ENCODE data around the gene ANO2. TPM values are rescaled to one million over a fixed set of nuclear protein-coding genes. Genes with fewer than 3 reads are reported as not detected.

Gene ANO2
- total RNA-seq, 1 experiment from 2014 or later = not detected

DNA sequence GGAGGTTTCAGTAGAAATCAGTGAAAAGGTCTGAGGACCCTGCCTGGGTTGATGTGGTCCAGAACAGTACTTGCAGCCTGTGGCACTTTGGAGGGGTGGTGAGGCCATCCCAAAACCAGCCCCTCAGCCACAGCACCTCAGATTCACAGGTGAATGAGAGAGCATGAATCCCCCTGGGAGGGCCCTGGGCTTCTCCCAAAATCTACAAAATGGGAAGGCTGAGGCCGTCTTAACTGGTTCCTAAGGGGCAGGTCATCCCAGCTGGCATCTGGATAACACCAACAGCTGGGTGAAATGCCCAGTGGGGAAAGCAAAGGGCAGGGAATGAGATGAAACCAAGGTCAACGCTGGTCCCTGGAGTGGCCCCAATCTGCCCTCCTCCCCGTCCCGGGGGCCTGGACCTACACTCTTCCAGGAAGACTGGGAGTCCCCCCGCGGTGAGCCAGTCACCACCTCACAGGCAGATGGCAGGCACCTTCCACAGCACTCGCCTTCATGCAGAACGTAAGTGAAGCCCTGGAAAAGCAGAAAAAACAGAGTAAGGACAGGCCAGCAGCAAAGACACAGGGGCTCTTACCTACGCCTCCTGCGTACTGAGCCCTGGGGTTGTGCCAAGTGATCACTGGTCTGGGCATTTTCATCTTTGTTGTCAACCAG is 26.3 kb upstream of the ANO2 start:
- H3K36me3 ChIP-seq = no peaks in the 10 kb centered on the region
- H3K4me1 ChIP-seq (replicated peaks) = no peaks in the 10 kb centered on the region; the same call in 1 of the 2 replicates
- H3K9me3 ChIP-seq (replicated peaks) = no peaks in the 10 kb centered on the region
- H3K4me3 ChIP-seq = no peak overlapping the region
- 0 out of 2 replicates have a peak, but pooled peaks cover 7% of the 10 kb centered on the region for H3K27me3 ChIP-seq (replicated peaks)
- no peak for DNase-seq (ENCODE audit: low read depth in 1 of 2, low spot score in 2 of 2)
- H3K27ac ChIP-seq = no peak overlapping the region

DNA sequence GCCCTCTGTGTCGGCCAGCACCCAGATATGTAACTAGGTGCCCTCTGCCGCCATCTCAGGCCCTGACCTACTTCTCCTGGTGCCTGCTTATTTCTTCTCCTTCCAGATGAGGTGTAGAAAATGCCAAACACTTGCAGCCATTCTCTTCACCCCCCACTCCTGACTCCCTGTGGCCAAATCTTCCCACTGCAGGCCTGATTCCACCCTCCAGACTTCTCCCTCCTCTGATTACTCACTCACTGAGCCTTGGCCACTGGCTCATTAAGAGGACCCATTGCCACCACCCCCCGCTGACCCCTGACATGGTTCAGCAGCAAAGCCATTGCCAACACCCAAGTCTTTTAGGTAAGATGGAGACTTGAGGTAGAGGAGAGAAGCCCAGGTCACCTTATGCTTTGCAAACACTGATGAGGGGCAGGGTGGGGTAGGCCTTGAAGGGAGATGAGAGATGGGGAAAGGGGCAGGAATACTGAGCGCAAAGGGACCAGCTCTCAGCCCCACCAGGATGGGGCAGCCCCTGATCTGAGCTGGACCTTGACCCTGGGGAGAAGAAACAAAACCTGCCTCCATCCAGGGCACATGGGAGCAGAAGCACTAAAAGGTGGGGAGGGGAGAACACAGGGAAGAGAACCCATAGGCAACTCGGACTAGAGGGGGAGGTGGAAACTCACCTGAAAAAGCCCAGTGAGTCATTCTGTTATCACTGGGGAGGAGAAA is 25.1 kb upstream of the ANO2 start:
- Histone ChIP-seq H3K27ac (no peak overlapping the region), H3K9me3 (replicated peaks) (no peaks in the 10 kb centered on the region), H3K4me3 (no peak overlapping the region), H3K36me3 (no peaks in the 10 kb centered on the region), H3K27me3 (replicated peaks) (peaks cover 3% of the 10 kb centered on the region; the same call in 1 of the 2 replicates), H3K4me1 (replicated peaks) (no peaks in the 10 kb centered on the region; the same call in 1 of the 2 replicates)
- DNase-seq (ENCODE audit: low read depth in 1 of 2, low spot score in 2 of 2) = no peak

DNA sequence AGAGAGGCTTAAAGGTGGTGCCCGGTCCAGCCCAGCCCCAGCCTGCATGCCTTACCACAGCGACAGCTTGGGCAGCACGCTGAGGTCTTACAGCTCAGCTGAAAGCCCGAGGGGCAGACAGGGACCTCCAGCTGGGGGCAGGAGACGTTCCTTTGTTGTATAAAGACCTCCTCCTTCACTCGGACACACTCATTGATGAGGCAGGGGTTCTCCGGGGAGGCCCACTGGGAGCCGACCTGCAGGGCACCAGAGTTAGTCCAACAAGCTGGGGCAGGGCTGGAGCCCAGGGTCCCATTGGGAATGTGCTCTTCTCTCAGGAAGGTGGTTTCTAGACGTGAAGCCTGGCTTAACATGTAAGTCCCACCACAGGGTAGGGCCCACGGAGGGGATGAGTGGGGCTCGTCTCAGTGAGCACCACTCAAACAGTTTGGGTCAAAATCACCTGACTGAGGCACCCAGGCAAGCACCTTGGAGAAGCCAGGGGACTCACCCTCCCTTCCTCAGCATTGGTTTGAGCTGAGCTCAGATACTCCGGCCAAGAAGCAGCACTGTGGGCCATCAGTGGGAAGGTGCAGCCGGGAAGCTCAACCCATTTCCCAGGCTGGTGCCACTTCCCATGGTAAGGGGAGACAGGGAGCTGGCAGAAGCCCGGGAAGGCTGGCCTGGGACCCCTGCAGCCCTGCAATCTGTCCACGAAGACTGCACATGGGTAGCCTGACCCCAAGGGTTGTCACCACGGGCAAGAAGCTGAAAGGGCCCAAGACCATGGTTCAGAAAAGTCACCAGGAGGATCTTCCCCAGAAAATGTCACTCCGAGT is 24.3 kb upstream of the ANO2 start:
- no peaks in the 10 kb centered on the region for H3K9me3 ChIP-seq (replicated peaks)
- DNase-seq (ENCODE audit: low read depth in 1 of 2, low spot score in 2 of 2) = no peak
- H3K4me3 ChIP-seq = no peak overlapping the region
- no peaks in the 10 kb centered on the region; the same call in 1 of the 2 replicates for H3K4me1 ChIP-seq (replicated peaks)
- no peaks in the 10 kb centered on the region; the same call in 1 of the 2 replicates for H3K27me3 ChIP-seq (replicated peaks)
- no peak overlapping the region for H3K27ac ChIP-seq
- no peaks in the 10 kb centered on the region for H3K36me3 ChIP-seq

DNA sequence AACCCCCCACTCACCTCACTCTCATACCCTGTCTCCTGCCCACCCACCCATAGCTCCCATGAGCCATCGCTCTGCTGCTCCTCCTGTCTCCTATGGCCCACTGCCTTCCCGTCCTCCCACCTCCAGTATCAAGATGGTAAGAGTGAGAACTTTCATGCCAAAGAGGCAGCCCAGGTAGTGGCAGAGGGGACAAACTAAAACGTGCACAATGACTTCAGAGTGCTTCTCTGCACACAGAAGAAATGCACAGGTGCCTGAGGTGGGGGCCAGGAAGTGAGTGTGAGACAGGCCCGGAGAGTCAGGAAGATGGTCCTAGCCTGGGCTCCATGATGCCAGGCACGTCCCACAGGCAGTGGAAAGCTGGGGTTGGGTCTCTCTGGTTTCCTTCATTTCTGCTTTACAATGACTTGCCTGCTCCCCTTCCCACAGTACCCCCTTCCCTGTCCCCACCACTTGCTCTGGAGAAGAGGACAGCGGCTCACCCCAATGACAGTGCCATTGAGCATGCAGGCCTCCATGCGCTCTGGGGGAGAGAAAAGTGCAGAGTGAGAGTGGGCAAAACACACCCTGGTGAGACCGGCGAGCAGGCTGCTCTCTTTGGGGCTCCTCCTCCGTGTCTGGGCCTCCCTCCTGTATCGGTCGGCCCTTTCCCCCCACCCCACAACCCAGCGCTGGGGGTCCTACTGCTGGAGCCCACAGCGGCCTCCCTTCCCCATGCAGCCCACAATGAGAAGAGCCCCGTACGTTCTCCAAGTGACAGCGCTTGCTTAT is 22.8 kb upstream of the ANO2 start:
- no peaks in the 10 kb centered on the region for H3K36me3 ChIP-seq
- H3K27me3 ChIP-seq (replicated peaks) = no peaks in the 10 kb centered on the region; the same call in 1 of the 2 replicates
- H3K27ac ChIP-seq = no peak overlapping the region
- no peaks in the 10 kb centered on the region; the same call in 1 of the 2 replicates for H3K4me1 ChIP-seq (replicated peaks)
- no peak for DNase-seq (ENCODE audit: low read depth in 1 of 2, low spot score in 2 of 2)
- H3K4me3 ChIP-seq = no peak overlapping the region
- H3K9me3 ChIP-seq (replicated peaks) = no peaks in the 10 kb centered on the region

DNA sequence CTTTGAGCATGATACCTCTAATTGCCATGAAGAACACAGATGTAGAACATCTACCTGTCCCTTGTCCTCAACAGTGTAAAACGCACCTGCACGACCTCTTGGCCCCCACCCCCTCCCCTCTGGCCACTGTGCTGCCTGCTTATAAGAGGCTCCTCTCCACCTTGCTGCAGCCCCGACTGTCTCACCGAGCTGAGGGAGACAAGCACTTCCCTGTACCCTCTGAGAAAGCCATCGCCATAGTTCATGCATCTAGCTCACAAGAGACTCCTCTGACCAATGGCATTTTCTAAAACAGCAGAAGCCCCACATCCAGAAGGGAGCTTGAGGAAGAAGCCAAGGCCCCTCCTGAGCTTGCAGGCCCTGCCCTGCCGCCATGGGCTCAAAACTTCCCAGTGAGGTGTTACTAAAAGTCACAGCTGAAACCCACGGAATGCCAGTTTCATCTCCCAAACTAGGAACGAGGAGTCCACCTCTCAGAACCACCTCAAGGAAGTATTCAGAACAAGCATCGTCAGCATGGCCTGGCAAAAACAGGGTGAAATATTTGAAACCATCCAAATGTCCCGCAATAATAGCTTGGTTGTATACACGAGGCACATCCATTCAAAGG is 21.5 kb upstream of the ANO2 start:
- no peak for DNase-seq (ENCODE audit: low read depth in 1 of 2, low spot score in 2 of 2)
- H3K4me3 ChIP-seq = no peak overlapping the region
- no peak overlapping the region for H3K27ac ChIP-seq
- H3K27me3 ChIP-seq (replicated peaks) = no peaks in the 10 kb centered on the region; the same call in 1 of the 2 replicates
- H3K4me1 ChIP-seq (replicated peaks) = no peaks in the 10 kb centered on the region; the same call in 1 of the 2 replicates
- H3K9me3 ChIP-seq (replicated peaks) = no peaks in the 10 kb centered on the region
- no peaks in the 10 kb centered on the region for H3K36me3 ChIP-seq

DNA sequence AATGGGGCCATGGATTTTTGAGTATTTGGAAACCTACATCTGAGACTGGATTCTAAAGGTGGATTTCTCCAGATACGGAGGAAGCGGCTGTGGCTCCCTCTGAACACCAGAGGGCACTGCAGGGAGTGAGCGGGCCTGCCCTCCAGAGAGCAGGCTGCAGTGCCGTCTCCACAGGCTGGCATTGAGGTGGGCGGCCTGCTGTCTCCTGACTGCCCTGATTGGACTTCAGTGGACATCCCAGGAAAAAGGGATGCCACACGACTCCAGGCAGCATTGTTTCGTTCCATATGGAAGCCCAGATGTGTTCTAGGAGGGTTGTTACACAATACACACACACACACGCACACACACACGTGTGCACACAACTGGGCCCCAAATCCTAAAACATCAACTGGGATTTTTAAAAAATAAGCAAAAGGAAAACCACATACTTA is 20.9 kb upstream of the ANO2 start:
- Histone ChIP-seq H3K4me1 (replicated peaks) (no peaks in the 10 kb centered on the region), H3K36me3 (no peaks in the 10 kb centered on the region), H3K9me3 (replicated peaks) (no peaks in the 10 kb centered on the region), H3K4me3 (no peak overlapping the region), H3K27me3 (replicated peaks) (no peaks in the 10 kb centered on the region; the same call in 1 of the 2 replicates), H3K27ac (no peak overlapping the region)
- DNase-seq (ENCODE audit: low read depth in 1 of 2, low spot score in 2 of 2) = peak; percentile 35 to 65

DNA sequence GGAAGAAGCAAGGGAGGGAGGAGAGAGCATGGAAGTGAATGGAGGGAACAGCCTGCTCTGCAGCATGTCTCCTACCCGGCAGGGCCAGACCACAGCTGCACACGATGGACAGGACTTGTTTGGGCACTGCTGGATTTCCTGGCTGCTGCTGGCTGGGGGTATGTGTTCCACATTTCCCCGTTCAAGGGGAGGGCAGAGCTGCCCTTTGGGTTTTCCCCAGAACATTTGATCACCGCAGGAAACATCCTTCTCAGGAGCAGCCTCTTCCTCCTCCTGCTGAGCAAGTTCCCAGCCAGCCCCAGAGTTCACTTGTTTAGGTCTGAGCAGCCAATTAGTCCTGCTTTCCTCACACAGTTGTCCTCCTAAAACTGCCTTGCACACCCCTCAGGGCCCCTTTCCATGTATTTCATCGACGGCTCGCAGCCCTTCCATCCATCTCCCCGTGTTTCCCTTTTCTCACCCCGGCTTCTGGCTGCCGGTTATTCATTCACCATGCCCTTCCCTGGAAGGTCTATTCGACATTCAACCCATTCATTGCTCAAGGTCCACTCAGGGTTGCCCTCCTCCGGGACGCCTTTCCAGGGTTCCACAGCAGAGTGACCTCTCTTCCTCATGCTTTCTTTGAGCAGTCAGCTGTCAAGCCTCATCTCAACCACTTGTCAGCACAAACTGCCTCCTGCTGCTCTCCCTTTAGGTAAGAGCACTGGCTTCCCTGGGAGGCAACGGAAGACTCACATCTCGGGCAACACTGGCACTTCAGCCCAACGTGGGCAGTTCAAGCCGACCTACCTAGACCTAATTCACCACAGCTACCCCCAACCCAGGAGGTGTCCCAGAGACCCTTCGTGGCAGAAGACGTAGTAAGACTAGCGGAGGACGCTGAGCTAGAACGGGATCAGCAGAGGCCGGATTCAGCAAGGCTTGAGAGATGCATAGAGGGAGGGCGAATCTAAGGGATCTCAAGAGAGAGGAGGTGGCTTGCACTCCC is 20.1 kb upstream of the ANO2 start:
- Histone ChIP-seq H3K36me3 (no peaks in the 10 kb centered on the region), H3K4me3 (no peak overlapping the region), H3K4me1 (replicated peaks) (no peaks in the 10 kb centered on the region), H3K9me3 (replicated peaks) (no peaks in the 10 kb centered on the region), H3K27me3 (replicated peaks) (no peaks in the 10 kb centered on the region; the same call in 1 of the 2 replicates), H3K27ac (no peak overlapping the region)
- DNase-seq (ENCODE audit: low read depth in 1 of 2, low spot score in 2 of 2) = no peak

DNA sequence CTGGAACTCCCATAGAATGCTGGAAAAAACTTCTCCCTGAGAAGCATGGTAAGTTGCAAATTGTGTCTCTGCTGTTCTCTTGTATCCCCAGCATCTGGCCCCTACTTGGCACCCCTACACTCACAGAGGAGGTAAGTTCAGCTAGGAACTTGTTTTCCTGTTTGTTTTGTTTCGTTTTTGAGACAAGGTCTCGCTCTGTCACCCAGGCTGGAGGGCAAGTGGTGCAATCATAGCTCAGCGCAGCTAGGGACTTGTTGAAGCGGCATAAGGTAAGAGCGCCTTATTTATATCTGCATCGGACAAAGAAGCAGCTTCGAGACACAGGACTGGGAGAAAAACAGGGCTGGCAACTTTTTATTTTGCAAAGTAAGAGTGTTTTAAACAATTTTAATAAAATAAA is 18.5 kb upstream of the ANO2 start:
- no peaks in the 10 kb centered on the region; the same call in 1 of the 2 replicates for H3K27me3 ChIP-seq (replicated peaks)
- no peaks in the 10 kb centered on the region for H3K36me3 ChIP-seq
- H3K4me3 ChIP-seq = no peak overlapping the region
- peak in 1 of 2 experiments; percentile 14 for DNase-seq (ENCODE audit: low read depth in 1 of 2, low spot score in 2 of 2)
- H3K27ac ChIP-seq = no peak overlapping the region
- no peaks in the 10 kb centered on the region for H3K9me3 ChIP-seq (replicated peaks)
- no peaks in the 10 kb centered on the region for H3K4me1 ChIP-seq (replicated peaks)

DNA sequence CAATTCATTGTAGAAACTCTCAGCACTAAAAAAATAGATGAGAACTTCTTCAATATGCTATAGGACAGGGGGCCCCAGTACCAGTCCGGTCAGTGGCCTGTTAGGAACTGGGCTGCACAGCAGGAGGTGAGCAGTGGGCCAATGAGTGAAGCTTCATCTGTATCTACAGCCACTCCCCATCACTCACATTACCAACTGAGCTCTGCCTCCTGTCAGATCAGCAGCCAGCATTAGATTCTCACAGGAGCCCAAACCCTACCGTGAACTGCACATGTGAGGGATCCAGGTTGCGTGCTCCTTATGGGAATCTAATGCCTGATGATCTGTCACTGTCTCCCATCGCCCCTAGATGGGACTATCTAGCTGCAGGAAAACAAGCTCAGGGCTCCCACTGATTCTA is 15.7 kb upstream of the ANO2 start:
- H3K4me3 ChIP-seq = no peak overlapping the region
- peak in 1 of 2 experiments; percentile 23 for DNase-seq (ENCODE audit: low read depth in 1 of 2, low spot score in 2 of 2)

DNA sequence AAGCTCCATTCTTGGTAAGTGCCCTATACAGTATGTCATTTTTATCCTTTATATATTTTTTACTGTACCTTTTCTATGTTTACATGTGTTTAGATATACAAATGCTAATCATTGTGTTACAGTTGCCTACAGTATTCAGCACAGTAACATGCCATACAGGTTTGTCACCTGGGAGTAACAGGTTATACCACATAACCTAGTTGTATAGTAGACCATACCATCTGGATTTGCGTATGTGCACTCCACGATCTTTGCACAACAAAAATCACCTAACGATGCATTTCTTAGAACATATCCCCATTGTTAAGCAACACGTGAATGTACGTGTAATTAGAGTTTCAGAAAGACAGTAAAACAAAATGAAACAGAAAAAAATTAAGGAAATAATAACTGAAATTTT is 11.9 kb upstream of the ANO2 start:
- no peak overlapping the region for H3K27ac ChIP-seq
- DNase-seq (ENCODE audit: low read depth in 1 of 2, low spot score in 2 of 2) = no peak
- H3K36me3 ChIP-seq = no peaks in the 10 kb centered on the region
- H3K27me3 ChIP-seq (replicated peaks) = peaks cover 14% of the 10 kb centered on the region
- H3K4me3 ChIP-seq = no peak overlapping the region
- H3K4me1 ChIP-seq (replicated peaks) = no peaks in the 10 kb centered on the region
- H3K9me3 ChIP-seq (replicated peaks) = no peaks in the 10 kb centered on the region

More for the DNA sequence above, 15.7 kb upstream of the ANO2 start:
- Histone ChIP-seq H3K36me3 (no peaks in the 10 kb centered on the region), H3K27me3 (replicated peaks) (no peaks in the 10 kb centered on the region; the same call in 1 of the 2 replicates), H3K9me3 (replicated peaks) (no peaks in the 10 kb centered on the region), H3K4me1 (replicated peaks) (no peaks in the 10 kb centered on the region), H3K27ac (no peak overlapping the region)

DNA sequence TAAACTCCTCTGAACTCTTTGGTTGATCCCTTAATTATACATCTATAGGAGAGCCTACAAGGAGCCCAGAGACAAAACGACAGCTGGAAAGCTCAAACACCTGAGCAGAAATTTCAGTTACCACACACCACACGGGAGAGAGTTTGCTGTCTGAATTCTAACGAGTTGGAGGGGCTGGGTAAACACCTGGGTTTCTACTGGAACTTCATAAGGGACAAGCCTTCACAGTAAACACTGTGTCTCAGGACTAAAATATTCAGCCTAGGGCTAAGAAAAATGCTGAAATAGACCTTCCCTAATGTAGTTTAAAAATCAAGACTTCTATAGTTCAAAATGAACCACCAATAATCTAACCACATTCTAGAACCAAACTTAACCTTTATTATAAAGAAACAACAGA is 9.6 kb upstream of the ANO2 start:
- H3K36me3 ChIP-seq = no peaks in the 10 kb centered on the region
- peak in 1 of 2 experiments; percentile 2 for DNase-seq (ENCODE audit: low read depth in 1 of 2, low spot score in 2 of 2)
- H3K27me3 ChIP-seq (replicated peaks) = peaks cover 26% of the 10 kb centered on the region
- H3K27ac ChIP-seq = no peak overlapping the region
- H3K4me1 ChIP-seq (replicated peaks) = no peaks in the 10 kb centered on the region
- H3K9me3 ChIP-seq (replicated peaks) = no peaks in the 10 kb centered on the region
- H3K4me3 ChIP-seq = no peak overlapping the region
